Keratinocyte (primary cell): ENCODE results near the gene KSR1.

ENCODE experiments used
- CTCF ChIP-seq, 3 experiments: IDR thresholded peaks in 1 of 3; conservative IDR thresholded peaks in 1 of 3; optimal IDR thresholded peaks in 1 of 3; 2 replicates in 2 of 3; 3 replicates in 1 of 3; pipeline versions ENCODE3 to v1.5.1; 2011; ENCODE audit warnings: low read length in 3 of 3, mild to moderate bottlenecking in 3 of 3, moderate library complexity in 2 of 3, control low read depth in 1 of 3, inconsistent platforms in 1 of 3; ENCODE audit not compliant: insufficient read depth in 2 of 3; ENCODE audit errors: extremely low read depth in 1 of 3
- EZH2 ChIP-seq: IDR thresholded peaks from one replicate; pipeline ENCODE4 v1.6.1; 2012; ENCODE audit warnings: inconsistent platforms, mild to moderate bottlenecking, low read length, moderate library complexity

- TF ChIP-seq CTCF (optimal IDR thresholded peaks at IDR 0.05 in 1 of 3, IDR thresholded peaks at IDR 0.05 in 1 of 3, conservative IDR thresholded peaks at IDR 0.05 in 1 of 3; ENCODE audit: extremely low read depth in 1 of 3, insufficient read depth in 2 of 3, low read length in 3 of 3) (no peak), EZH2 (no peak)
Measured at GRCh38 chr17:27438348-27438998, 17.8 kb upstream of the KSR1 start.
